ENCODE measurements around the gene MACO1. TPM values are rescaled to one million over a fixed set of nuclear protein-coding genes. Genes with fewer than 3 reads are reported as not detected.
A peak's percentile ranks its signal among the peaks of the same experiment; 100 is the strongest.

The MACO1 gene
- total RNA-seq, 4 donors from 2014 or later = 38.8 to 74.6 (median 44.8) TPM

- no peak for TF ChIP-seq CTCF (IDR thresholded peaks at IDR 0.05 in 4 of 5, conservative IDR thresholded peaks at IDR 0.05 in 1 of 5)
- no peak for TF ChIP-seq POLR2A (IDR thresholded peaks at IDR 0.05)
- Histone ChIP-seq H3K27me3 (no peaks in the 10 kb centered on the region), H3K36me3 (peaks cover 6 to 54% of the 10 kb centered on the region in 2 donors), H3K4me3 (no peak overlapping the region), H3K27ac (peak overlapping the region in 1 of 4 donors; percentile 65), H3K4me1 (peaks cover 28 to 37% of the 10 kb centered on the region in 2 donors), H3K9me3 (no peaks in the 10 kb centered on the region)
- in situ Hi-C loops (cut with MboI; ENCODE audit: low sequenced_read_pairs in 4 of 4) (no loop called here), intact Hi-C loops (cut with DNase I; ENCODE audit: low total_unique reads) (no loop called here)
- DNase-seq (no peak), ATAC-seq (no peak)
These were observed 55.1 kb downstream of the MACO1 start for GRCh38 chr1:25485536-25486411.

- TF ChIP-seq CTCF (IDR thresholded peaks at IDR 0.05 in 4 of 5, conservative IDR thresholded peaks at IDR 0.05 in 1 of 5) (no peak), POLR2A (IDR thresholded peaks at IDR 0.05) (no peak)
- intact Hi-C loops (cut with DNase I; ENCODE audit: low total_unique reads) = no loop called here
These were observed 55.9 kb downstream of the MACO1 start for GRCh38 chr1:25486602-25487001.

GRCh38 chr1:25487628-25488027, 56.9 kb downstream of the MACO1 start:
- Histone ChIP-seq H3K36me3 (peaks cover 6 to 73% of the 10 kb centered on the region in 2 donors), H3K27ac (no peak overlapping the region), H3K9me3 (no peaks in the 10 kb centered on the region), H3K27me3 (no peaks in the 10 kb centered on the region), H3K4me3 (no peak overlapping the region), H3K4me1 (peaks cover 13 to 18% of the 10 kb centered on the region in 2 donors)
- ATAC-seq (no peak), DNase-seq (no peak)
- in situ Hi-C loops (cut with MboI; ENCODE audit: low sequenced_read_pairs in 4 of 4) (no loop called here), intact Hi-C loops (cut with DNase I; ENCODE audit: low total_unique reads) (no loop called here)
- TF ChIP-seq CTCF (IDR thresholded peaks at IDR 0.05 in 4 of 5, conservative IDR thresholded peaks at IDR 0.05 in 1 of 5) (peak in 4 of 5 experiments; percentile 8 to 41 (median 25)), POLR2A (IDR thresholded peaks at IDR 0.05) (no peak)

More at GRCh38 chr1:25486602-25487001, 55.9 kb downstream of the MACO1 start:
- no peak overlapping the region for H3K4me3 ChIP-seq
- in situ Hi-C loops (cut with MboI; ENCODE audit: low sequenced_read_pairs in 4 of 4) = no loop called here
- peaks cover 20 to 29% of the 10 kb centered on the region in 2 donors for H3K4me1 ChIP-seq
- peaks cover 6 to 62% of the 10 kb centered on the region in 2 donors for H3K36me3 ChIP-seq
- no peaks in the 10 kb centered on the region for H3K27me3 ChIP-seq
- no peak for DNase-seq
- H3K9me3 ChIP-seq = no peaks in the 10 kb centered on the region
- ATAC-seq = no peak
- no peak overlapping the region for H3K27ac ChIP-seq

- no peak for ATAC-seq
- TF ChIP-seq CTCF (IDR thresholded peaks at IDR 0.05 in 4 of 5, conservative IDR thresholded peaks at IDR 0.05 in 1 of 5) (no peak), POLR2A (IDR thresholded peaks at IDR 0.05) (no peak)
- H3K27ac ChIP-seq = no peak overlapping the region
- H3K27me3 ChIP-seq = no peaks in the 10 kb centered on the region
- no peaks in the 10 kb centered on the region for H3K9me3 ChIP-seq
- no peak for DNase-seq
- intact Hi-C loops (cut with DNase I; ENCODE audit: low total_unique reads) (no loop called here), in situ Hi-C loops (cut with MboI; ENCODE audit: low sequenced_read_pairs in 4 of 4) (no loop called here)
- no peaks in the 10 kb centered on the region for H3K4me1 ChIP-seq
- H3K36me3 ChIP-seq = peaks cover 6 to 90% of the 10 kb centered on the region in 2 donors
- no peak overlapping the region for H3K4me3 ChIP-seq
These were observed 61.6 kb downstream of the MACO1 start for GRCh38 chr1:25492323-25492722.

All from gastrocnemius medialis (tissue), 4 donors.